ENCODE results near the gene YY1.

GRCh38 chr14:100219126-100219785 lies 19.7 kb upstream of the YY1 start:
- no peak for TF ChIP-seq POLR2A (IDR thresholded peaks at IDR 0.05; ENCODE audit: control extremely low read depth in 1 of 2, low read depth in 2 of 2, low read length in 2 of 2)
- TF ChIP-seq JUN (IDR thresholded peaks at IDR 0.05; ENCODE audit: low read depth, low read length), result no peak
- no peak for TF ChIP-seq CTCF (IDR thresholded peaks at IDR 0.05; ENCODE audit: control extremely low read depth in 1 of 3, insufficient read depth in 1 of 3, low read depth in 1 of 3, low read length in 3 of 3)
- TF ChIP-seq SIN3A (conservative IDR thresholded peaks at IDR 0.05 in 1 of 2, IDR thresholded peaks at IDR 0.05 in 1 of 2; ENCODE audit: low read depth in 1 of 2, low read length in 2 of 2), result no peak
